Nephron (organoid): ENCODE results near the gene SYCN.

Source experiments
- H3K27ac Mint-ChIP-seq, 3 experiments: 2 replicates each; pipeline ENCODE4 v1.8.0; 2020; ENCODE audit warnings: mixed read lengths in 3 of 3, mild to moderate bottlenecking in 2 of 3, moderate library complexity in 1 of 3
- H3K27me3 Mint-ChIP-seq: 2 replicates; pipeline ENCODE4 v1.8.0; 2021; ENCODE audit warnings: low read depth, mild to moderate bottlenecking, moderate library complexity, mixed read lengths
- H3K36me3 Mint-ChIP-seq: 2 replicates; pipeline ENCODE4 v1.8.0; 2020; ENCODE audit warnings: low read depth, mixed read lengths
- H3K4me1 Mint-ChIP-seq: 2 replicates; pipeline ENCODE4 v1.8.0; 2020; ENCODE audit warnings: mixed read lengths
- H3K4me3 Mint-ChIP-seq, 3 experiments: 2 replicates each; pipeline ENCODE4 v1.8.0; 2020; ENCODE audit warnings: mild to moderate bottlenecking in 3 of 3, mixed read lengths in 3 of 3, moderate library complexity in 2 of 3
- H3K9me3 Mint-ChIP-seq: 2 replicates; pipeline ENCODE4 v1.8.0; 2020; ENCODE audit warnings: mixed read lengths
- CTCF ChIP-seq, 3 experiments: fragments of 200-600 bp; sonication (generic); IDR thresholded peaks; one replicate each; pipeline ENCODE4 v1.5.0; 2021; ENCODE audit warnings: antibody characterized with exemption in 3 of 3; ENCODE audit not compliant: unreplicated experiment in 3 of 3

SYCN gene

GRCh38 chr19:39212375-39212742 is 8.3 kb upstream of the SYCN start:
- Mint-ChIP-seq H3K36me3 (no peaks in the 10 kb centered on the region), H3K27ac (no peak overlapping the region), H3K9me3 (peaks cover 5% of the 10 kb centered on the region), H3K27me3 (peaks cover 4% of the 10 kb centered on the region), H3K4me1 (no peaks in the 10 kb centered on the region), H3K4me3 (no peak overlapping the region)
- peak in 1 of 3 experiments; percentile 30 for TF ChIP-seq CTCF (IDR thresholded peaks at IDR 0.05; ENCODE audit: unreplicated experiment in 3 of 3)

- H3K9me3 Mint-ChIP-seq, result peaks cover under 1% of the 10 kb centered on the region
- H3K4me1 Mint-ChIP-seq, result no peaks in the 10 kb centered on the region
- H3K4me3 Mint-ChIP-seq, result no peak overlapping the region
- H3K27ac Mint-ChIP-seq, result no peak overlapping the region
- TF ChIP-seq CTCF (IDR thresholded peaks at IDR 0.05; ENCODE audit: unreplicated experiment in 3 of 3), result no peak
- peaks cover 4% of the 10 kb centered on the region for H3K27me3 Mint-ChIP-seq
- no peaks in the 10 kb centered on the region for H3K36me3 Mint-ChIP-seq
Observed at GRCh38 chr19:39211731-39212374, 7.8 kb upstream of the SYCN start.

GRCh38 chr19:39209196-39209595 is 5.1 kb upstream of the SYCN start:
- Mint-ChIP-seq H3K4me1 (peaks cover 4% of the 10 kb centered on the region), H3K27ac (no peak overlapping the region), H3K27me3 (peaks cover 16% of the 10 kb centered on the region), H3K4me3 (no peak overlapping the region), H3K36me3 (no peaks in the 10 kb centered on the region), H3K9me3 (no peaks in the 10 kb centered on the region)
- TF ChIP-seq CTCF (IDR thresholded peaks at IDR 0.05; ENCODE audit: unreplicated experiment in 3 of 3), result no peak

- no peaks in the 10 kb centered on the region for H3K9me3 Mint-ChIP-seq
- H3K36me3 Mint-ChIP-seq, result no peaks in the 10 kb centered on the region
- no peak for TF ChIP-seq CTCF (IDR thresholded peaks at IDR 0.05; ENCODE audit: unreplicated experiment in 3 of 3)
- peaks cover 17% of the 10 kb centered on the region for H3K27me3 Mint-ChIP-seq
- no peak overlapping the region for H3K4me3 Mint-ChIP-seq
- peaks cover 4% of the 10 kb centered on the region for H3K4me1 Mint-ChIP-seq
- H3K27ac Mint-ChIP-seq, result no peak overlapping the region
Observed at GRCh38 chr19:39208175-39208795, 4.2 kb upstream of the SYCN start.

- H3K27me3 Mint-ChIP-seq, result peaks cover 23% of the 10 kb centered on the region
- H3K4me3 Mint-ChIP-seq, result no peak overlapping the region
- no peak overlapping the region for H3K27ac Mint-ChIP-seq
- no peak for TF ChIP-seq CTCF (IDR thresholded peaks at IDR 0.05; ENCODE audit: unreplicated experiment in 3 of 3)
- H3K4me1 Mint-ChIP-seq, result peaks cover 4% of the 10 kb centered on the region
- H3K9me3 Mint-ChIP-seq, result no peaks in the 10 kb centered on the region
- H3K36me3 Mint-ChIP-seq, result no peaks in the 10 kb centered on the region
Observed at GRCh38 chr19:39207293-39207836, 3.3 kb upstream of the SYCN start.

GRCh38 chr19:39206122-39206521 is 2.1 kb upstream of the SYCN start:
- H3K4me1 Mint-ChIP-seq, result peaks cover 4% of the 10 kb centered on the region
- no peaks in the 10 kb centered on the region for H3K36me3 Mint-ChIP-seq
- no peak overlapping the region for H3K27ac Mint-ChIP-seq
- peaks cover 33% of the 10 kb centered on the region for H3K27me3 Mint-ChIP-seq
- H3K9me3 Mint-ChIP-seq, result no peaks in the 10 kb centered on the region
- H3K4me3 Mint-ChIP-seq, result no peak overlapping the region
- no peak for TF ChIP-seq CTCF (IDR thresholded peaks at IDR 0.05; ENCODE audit: unreplicated experiment in 3 of 3)
